Sigmoid colon (tissue), 7 donors: ENCODE measurements around the gene TTLL10. TPM values are rescaled to one million over a fixed set of nuclear protein-coding genes. Genes with fewer than 3 reads are reported as not detected.

Experiments used
- DNase-seq: peaks from one replicate; pipeline ENCODE4 v3.0.0-alpha.2; 2019
- H3K27ac ChIP-seq, 4 donors: fragments of 200-600 bp; sonication (generic); one replicate each; pipeline ENCODE4 v1.5.1; 2016 to 2019; ENCODE audit warnings: mild to moderate bottlenecking in 1 of 4
- H3K27me3 ChIP-seq, 3 donors: fragments of 200-600 bp; sonication (generic); one replicate each; pipeline ENCODE4 v1.5.1; 2019; ENCODE audit warnings: mild to moderate bottlenecking in 1 of 3
- H3K36me3 ChIP-seq, 4 donors: fragments of 200-600 bp; sonication (generic); one replicate each; pipeline ENCODE4 v1.5.1; 2016 to 2019
- H3K4me1 ChIP-seq, 4 donors: fragments of 200-600 bp; sonication (generic); one replicate each; pipeline ENCODE4 v1.5.1; 2017 to 2019
- H3K4me3 ChIP-seq, 4 donors: fragments of 200-600 bp; sonication (generic); one replicate each; pipeline ENCODE4 v1.5.1; 2017 to 2019; ENCODE audit warnings: mild to moderate bottlenecking in 2 of 4, moderate library complexity in 1 of 4
- H3K9me3 ChIP-seq, 4 donors: fragments of 200-600 bp in 3 of 4; sonication (generic) in 3 of 4; one replicate each; pipeline versions ENCODE4 v1.5.1 to v1.6.1; 2013 to 2019
- CTCF ChIP-seq, 4 experiments: fragments of 450-650 bp in 3 of 4; fragments of 200-600 bp in 1 of 4; IDR thresholded peaks; one replicate each; pipeline ENCODE4 v1.5.1; 2016 to 2019; ENCODE audit warnings: antibody characterized with exemption in 4 of 4, mild to moderate bottlenecking in 3 of 4, moderate library complexity in 2 of 4
- EP300 ChIP-seq, 4 donors: sonication (generic); formaldehyde crosslinking; IDR thresholded peaks; one replicate each; pipeline ENCODE4 v1.6.1; 2017; ENCODE audit warnings: antibody characterized with exemption in 4 of 4
- POLR2A ChIP-seq, 2 donors: fragments of 450-650 bp; IDR thresholded peaks; one replicate each; pipeline ENCODE4 v1.6.1; 2016; ENCODE audit warnings: antibody characterized with exemption in 2 of 2, mild to moderate bottlenecking in 2 of 2, moderate library complexity in 2 of 2
- POLR2AphosphoS5 ChIP-seq, 4 donors: sonication (generic); formaldehyde crosslinking; IDR thresholded peaks; one replicate each; pipeline ENCODE4 v1.6.1; 2017; ENCODE audit warnings: antibody characterized with exemption in 4 of 4
- WGBS, 2 donors: extraction: QIAGEN DNeasy Blood & Tissue Kit; methylation state at CpG; one replicate each; pipeline ENCODE4 v1.1.7; 2013; 5-methylcytosine and 5-hydroxymethylcytosine counted together
- intact Hi-C: fragments of 100-400 bp; cut with DNase I; formaldehyde crosslinking; loops from one replicate; pipeline ENCODE4 v1.15.1; 2023
- polyA plus RNA-seq, 3 donors: library from polyadenylated mRNA; stranded (reverse); fragments of 200-250 nt; gene quantifications; one replicate each; pipeline ENCODE4 v1.2.3, GENCODE V29; 2013
- total RNA-seq, 4 donors: library from RNA; depleted of rRNA; stranded (reverse); fragments of >200 nt; gene quantifications; one replicate each; pipeline ENCODE4 v1.1.0, GENCODE V29; 2016
- donor health status: healthy with polysubstance abuse.
- donor health status: Bipolar disorder and iron deficiency.
- donor health status: healthy.

Gene TTLL10
- total and polyA plus RNA-seq, 7 donors = 0.46 to 0.70 (median 0.60) TPM; not detected in 4

- TF ChIP-seq POLR2A (IDR thresholded peaks at IDR 0.05) (no peak), POLR2AphosphoS5 (IDR thresholded peaks at IDR 0.05) (no peak), EP300 (IDR thresholded peaks at IDR 0.05) (no peak), CTCF (IDR thresholded peaks at IDR 0.05) (no peak)
- 42 to 80% methylated on average over 9 of the region's 9 CpGs for WGBS, 2 donors
Observed at GRCh38 chr1:1145547-1145914, 28.1 kb upstream of the TTLL10 start.

GRCh38 chr1:1146026-1146425 is 27.7 kb upstream of the TTLL10 start:
- Histone ChIP-seq H3K9me3 (no peaks in the 10 kb centered on the region), H3K4me3 (no peak overlapping the region), H3K4me1 (no peaks in the 10 kb centered on the region), H3K27me3 (peaks cover 0 to 31% (median 16%) of the 10 kb centered on the region in 3 donors), H3K36me3 (no peaks in the 10 kb centered on the region), H3K27ac (no peak overlapping the region)
- no peak for DNase-seq
- intact Hi-C loops = no loop called here
- 76 to 87% methylated on average over 14 of the region's 14 CpGs for WGBS, 2 donors
- TF ChIP-seq POLR2A (IDR thresholded peaks at IDR 0.05) = no peak
- TF ChIP-seq POLR2AphosphoS5 (IDR thresholded peaks at IDR 0.05) = no peak
- TF ChIP-seq CTCF (IDR thresholded peaks at IDR 0.05) = no peak

More at GRCh38 chr1:1145547-1145914, 28.1 kb upstream of the TTLL10 start:
- Histone ChIP-seq H3K4me1 (no peaks in the 10 kb centered on the region), H3K36me3 (no peaks in the 10 kb centered on the region), H3K9me3 (no peaks in the 10 kb centered on the region), H3K27me3 (peaks cover 0 to 35% (median 20%) of the 10 kb centered on the region in 3 donors), H3K4me3 (no peak overlapping the region), H3K27ac (no peak overlapping the region)
- intact Hi-C loops = no loop called here
- no peak for DNase-seq

GRCh38 chr1:1146596-1146995 is 27.1 kb upstream of the TTLL10 start:
- intact Hi-C loops = no loop called here
- Histone ChIP-seq H3K27ac (no peak overlapping the region), H3K4me1 (no peaks in the 10 kb centered on the region), H3K36me3 (no peaks in the 10 kb centered on the region), H3K9me3 (no peaks in the 10 kb centered on the region), H3K27me3 (peaks cover 0 to 29% (median 14%) of the 10 kb centered on the region in 3 donors), H3K4me3 (no peak overlapping the region)
- no peak for DNase-seq
- TF ChIP-seq POLR2AphosphoS5 (IDR thresholded peaks at IDR 0.05) (no peak), POLR2A (IDR thresholded peaks at IDR 0.05) (no peak), EP300 (IDR thresholded peaks at IDR 0.05) (no peak), CTCF (IDR thresholded peaks at IDR 0.05) (no peak)
- 93 to 95% methylated on average over 15 of the region's 15 CpGs for WGBS, 2 donors

GRCh38 chr1:1148061-1148460 is 25.6 kb upstream of the TTLL10 start:
- no peaks in the 10 kb centered on the region for H3K4me1 ChIP-seq
- H3K9me3 ChIP-seq = no peaks in the 10 kb centered on the region
- no peak overlapping the region for H3K4me3 ChIP-seq
- no peak for TF ChIP-seq POLR2A (IDR thresholded peaks at IDR 0.05)
- TF ChIP-seq POLR2AphosphoS5 (IDR thresholded peaks at IDR 0.05) = no peak
- no peak for TF ChIP-seq CTCF (IDR thresholded peaks at IDR 0.05)
- TF ChIP-seq EP300 (IDR thresholded peaks at IDR 0.05) = no peak
- DNase-seq = no peak
- no peaks in the 10 kb centered on the region for H3K36me3 ChIP-seq
- intact Hi-C loops = no loop called here
- WGBS, 2 donors = 91 to 95% methylated on average over 13 of the region's 13 CpGs
- H3K27ac ChIP-seq = no peak overlapping the region
- peaks cover 0 to 19% (median 11%) of the 10 kb centered on the region in 3 donors for H3K27me3 ChIP-seq

- DNase-seq = no peak
- TF ChIP-seq EP300 (IDR thresholded peaks at IDR 0.05) = no peak
- TF ChIP-seq POLR2AphosphoS5 (IDR thresholded peaks at IDR 0.05) = no peak
- no peak for TF ChIP-seq CTCF (IDR thresholded peaks at IDR 0.05)
- no peak for TF ChIP-seq POLR2A (IDR thresholded peaks at IDR 0.05)
- WGBS, 2 donors = 85 to 90% methylated on average over 24 of the region's 24 CpGs
- no peak overlapping the region for H3K4me3 ChIP-seq
- intact Hi-C loops = no loop called here
- peaks cover 0 to 15% (median 11%) of the 10 kb centered on the region in 3 donors for H3K27me3 ChIP-seq
- no peaks in the 10 kb centered on the region for H3K9me3 ChIP-seq
- no peaks in the 10 kb centered on the region for H3K36me3 ChIP-seq
- H3K27ac ChIP-seq = no peak overlapping the region
- no peaks in the 10 kb centered on the region for H3K4me1 ChIP-seq
Observed at GRCh38 chr1:1148569-1148968, 25.1 kb upstream of the TTLL10 start.
